GM18508 (cell line): ENCODE results near the gene LIN7A.

ENCODE experiments used
- ATAC-seq: cut with Tn5 transposase; IDR thresholded peaks from one replicate; pipeline ENCODE4 v1.9.1; 2021; ENCODE audit warnings: moderate number of reproducible peaks; ENCODE audit not compliant: insufficient read depth, unreplicated experiment

The LIN7A gene

DNA sequence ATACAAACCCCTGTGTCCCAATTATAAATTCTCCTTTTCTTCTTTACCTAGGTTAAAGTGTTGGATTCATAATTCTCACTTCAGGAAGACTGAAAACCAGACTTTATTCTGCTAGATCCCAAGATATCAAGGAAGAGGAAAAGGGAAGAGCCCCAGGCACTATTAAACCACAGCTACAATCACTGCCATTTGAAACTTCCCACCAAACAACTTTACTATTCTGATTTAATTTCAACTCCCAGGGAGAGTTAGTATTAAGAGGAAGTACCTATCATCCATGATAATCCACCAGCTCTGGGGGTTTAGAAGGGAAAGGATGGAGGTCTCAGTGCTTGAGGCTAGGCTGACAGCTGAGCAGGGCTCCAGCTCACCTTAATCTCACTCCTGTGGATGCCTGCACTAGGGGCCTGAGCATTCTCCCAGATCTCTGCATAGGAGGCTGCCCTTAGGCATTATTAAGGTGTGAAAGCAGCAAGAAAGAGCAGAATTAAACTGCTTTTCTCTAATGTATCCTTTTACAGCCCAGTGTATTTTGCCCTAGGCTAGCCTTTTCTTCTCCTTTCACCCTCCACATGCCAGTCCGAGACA is 168.1 kb downstream of the LIN7A start:
- ATAC-seq = no peak

DNA sequence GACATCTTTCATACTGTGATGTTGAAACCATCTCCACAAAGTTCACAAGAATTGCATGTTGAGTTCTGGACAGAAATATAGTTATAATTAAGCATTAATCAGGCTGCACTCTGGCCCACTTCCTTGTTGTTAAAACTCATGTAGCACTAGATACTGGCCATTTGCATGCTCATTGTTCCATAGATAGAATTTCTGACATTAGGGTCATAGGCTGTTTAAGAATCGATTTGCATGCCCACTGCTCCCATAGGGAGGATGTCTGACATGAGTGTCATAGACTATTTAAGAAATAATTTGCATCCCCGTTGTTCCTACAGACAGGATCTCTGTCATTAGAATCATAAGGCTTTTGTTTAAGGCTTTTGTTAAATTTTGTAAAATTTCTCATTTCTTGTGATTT is 170.8 kb downstream of the LIN7A start:
- peak; percentile 94 for ATAC-seq

DNA sequence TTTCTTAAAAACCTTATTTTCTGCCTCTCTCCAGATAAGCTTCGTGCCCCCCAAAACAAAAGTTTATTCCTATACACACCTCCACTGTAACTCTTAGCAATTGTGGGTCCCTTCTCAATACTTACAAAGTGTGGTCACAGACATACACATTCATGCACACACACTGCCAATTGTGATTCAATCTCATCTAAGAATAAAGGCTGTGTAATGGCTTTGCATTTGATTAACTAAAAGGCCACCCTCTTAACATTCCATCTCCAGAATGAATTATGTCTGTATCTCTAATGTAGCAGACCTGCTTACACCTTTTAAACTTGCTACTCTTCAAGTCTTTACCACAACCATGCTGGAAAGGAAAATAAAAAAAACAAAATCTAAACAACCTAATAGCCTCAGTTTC is 171.5 kb downstream of the LIN7A start:
- ATAC-seq = no peak

DNA sequence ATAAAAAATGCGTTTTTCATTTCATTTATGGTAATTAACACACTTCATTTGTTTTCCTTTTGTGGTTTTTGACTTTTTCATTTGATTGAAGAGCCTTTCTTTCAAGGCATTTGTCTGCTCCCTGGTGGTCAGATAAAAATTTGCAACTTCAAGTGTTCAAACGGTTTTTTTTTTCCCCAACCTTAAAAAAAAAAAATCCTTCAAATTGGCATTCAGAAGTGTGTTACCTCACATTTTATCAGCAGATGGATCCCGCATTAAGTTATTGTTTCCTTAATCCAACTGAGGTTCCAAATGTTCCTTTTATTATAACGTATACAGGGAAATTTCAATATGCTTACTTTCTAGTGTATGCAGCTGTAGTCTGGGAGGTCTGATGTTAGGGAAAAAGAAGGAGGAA is 173.9 kb downstream of the LIN7A start:
- ATAC-seq = no peak

DNA sequence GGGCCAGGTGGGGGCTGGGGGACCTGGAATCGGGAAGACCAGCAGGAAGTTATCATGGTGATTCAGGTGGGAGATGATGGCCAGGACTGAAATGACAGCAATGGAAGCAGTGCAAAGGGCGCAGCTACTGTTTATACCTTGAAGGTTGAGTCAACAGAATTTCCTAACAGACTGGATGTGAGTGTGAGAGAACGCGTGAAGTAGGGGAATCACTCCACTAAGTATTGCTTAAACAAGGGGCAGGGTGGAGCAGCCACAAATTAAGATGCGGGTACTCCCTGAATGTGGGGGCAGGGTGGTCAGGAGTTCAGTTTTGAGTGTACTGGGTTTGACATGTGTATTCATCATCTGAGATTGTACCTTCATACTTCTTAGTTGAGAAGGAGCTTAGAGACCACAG is 175.9 kb downstream of the LIN7A start:
- ATAC-seq = no peak

DNA sequence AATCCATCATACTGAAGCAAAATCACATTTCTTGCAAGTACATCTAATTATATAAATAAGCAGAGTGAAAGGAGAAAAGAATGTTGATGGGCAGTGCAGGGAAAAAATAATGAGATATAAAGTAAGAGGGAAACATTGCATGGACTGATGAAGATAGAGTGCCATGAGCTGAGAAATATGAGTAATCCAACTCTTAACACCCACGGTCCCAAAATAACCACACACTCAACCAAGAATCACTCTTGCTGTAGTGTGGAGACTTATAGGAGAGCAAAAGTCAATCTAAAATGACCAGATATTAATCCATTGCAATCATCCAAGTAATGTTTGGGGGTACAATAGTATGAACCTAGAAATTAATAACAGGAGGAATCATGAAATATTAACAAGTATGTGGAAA is 180.9 kb downstream of the LIN7A start:
- peak; percentile 60 for ATAC-seq

DNA sequence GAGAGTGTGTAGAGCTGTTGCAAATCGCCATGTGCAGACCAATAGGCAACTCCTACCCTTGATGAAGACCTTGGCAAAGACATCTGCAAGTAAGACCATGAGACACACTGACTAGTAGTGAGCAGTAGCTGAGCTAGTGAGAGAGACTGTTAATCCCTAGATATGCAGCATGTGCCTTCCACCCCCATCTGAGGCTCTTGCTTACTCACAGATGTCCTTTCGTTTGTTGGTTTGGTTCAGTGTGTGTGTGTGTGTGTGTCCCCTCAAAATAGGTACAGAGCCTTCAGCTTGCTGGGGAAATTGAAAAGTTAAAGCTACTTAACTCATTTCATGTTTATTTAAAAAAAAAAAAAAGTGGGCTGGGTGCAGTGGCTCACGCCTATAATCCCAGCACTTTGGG is 183.5 kb downstream of the LIN7A start:
- ATAC-seq = no peak

DNA sequence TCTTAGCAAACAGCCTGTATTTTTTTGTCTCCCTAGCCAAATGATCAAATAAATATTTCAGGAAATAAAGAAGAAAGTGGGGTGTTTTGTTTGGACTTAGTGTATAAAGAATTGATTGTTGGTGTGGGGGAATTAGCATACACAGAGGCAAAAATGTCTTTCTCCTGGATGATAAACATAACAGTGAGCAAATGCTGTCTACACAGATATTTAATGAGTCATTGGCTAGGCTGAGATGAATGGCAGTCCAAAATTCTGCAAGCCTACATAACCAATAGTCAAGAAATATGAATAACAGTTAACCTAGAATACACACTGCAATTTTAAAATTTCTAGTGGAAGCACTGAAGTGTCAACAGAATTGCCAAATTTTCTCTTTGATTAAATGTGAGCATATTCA is 185.3 kb downstream of the LIN7A start:
- ATAC-seq = no peak

DNA sequence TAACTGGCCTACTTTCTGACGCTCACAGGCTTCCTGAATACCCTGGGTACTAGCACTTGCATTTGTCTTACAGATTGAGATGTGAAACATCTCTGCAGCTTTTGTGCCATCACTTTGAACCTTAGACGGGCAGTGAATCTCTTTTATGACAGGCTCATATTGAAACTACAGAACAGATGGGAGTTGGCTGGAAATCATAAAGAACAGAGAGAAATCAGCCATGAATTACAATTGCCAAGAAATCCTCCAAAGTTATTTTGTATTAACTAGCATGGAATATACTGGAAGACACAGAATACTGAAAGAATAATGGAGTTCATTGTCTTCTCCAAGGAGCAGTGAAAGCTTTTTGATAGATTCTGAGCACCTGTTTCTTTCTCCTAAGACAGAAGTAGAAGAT is 188.3 kb downstream of the LIN7A start:
- ATAC-seq = no peak

DNA sequence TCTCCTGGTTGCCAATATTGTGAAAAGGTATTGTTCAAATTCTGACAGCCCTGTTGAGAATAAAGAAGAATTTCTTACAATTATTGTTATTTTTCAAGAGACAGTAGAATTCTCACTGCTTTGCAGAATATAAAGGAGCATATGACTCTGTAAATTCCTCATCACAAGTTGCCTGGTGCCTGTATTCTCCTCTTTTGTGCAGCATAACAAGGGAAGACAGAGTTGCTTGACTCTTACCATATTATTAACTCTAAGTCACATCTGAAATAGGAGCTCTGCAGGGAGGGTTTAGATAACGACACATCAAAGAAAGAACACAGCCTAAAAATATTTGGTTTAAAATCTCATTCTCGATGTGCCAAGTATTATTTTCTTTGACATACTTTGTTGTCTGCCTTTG is 189.9 kb downstream of the LIN7A start:
- no peak for ATAC-seq

DNA sequence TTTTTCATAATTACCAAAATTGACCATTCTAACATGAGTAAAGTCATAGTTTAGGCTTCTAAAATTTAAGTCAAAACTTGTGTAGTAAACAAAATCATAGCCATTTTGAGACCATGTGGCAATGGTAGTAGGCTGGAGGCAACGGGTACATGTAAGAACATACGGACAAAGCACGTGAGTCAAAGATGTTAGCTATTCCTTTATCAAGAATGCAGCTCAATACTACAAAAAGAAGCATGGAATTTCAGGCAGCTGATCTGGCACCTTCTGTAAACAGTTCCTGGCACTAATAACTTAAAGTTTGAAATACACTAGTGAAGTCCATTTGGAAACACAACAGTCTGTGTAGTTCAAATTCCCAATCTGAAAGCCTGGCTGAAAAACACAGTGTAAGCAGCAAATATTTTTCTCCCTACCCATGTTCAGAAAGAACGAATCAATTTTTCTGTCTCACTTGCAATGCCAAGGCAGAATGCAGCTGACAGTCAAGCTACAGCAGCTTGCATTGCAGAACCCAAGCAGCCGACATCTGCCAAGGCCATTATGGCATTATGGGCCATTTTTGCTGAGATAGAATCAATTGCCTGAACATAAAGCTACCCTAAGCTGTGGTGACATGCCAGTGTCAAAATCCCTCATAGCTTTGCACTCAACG is 191.8 kb downstream of the LIN7A start:
- ATAC-seq = no peak
